ENCODE measurements around the gene GYG2. TPM values are rescaled to one million over a fixed set of nuclear protein-coding genes. Genes with fewer than 3 reads are reported as not detected.
"Not testable (repeated sequence)": the region's sequence is repeated elsewhere in the genome, so short reads cannot be mapped to it uniquely, and the experiment has no call there.

The GYG2 gene
- polyA plus RNA-seq, 3 donors, result 15.2 to 18.1 (median 17.1) TPM

- DNase-seq (ENCODE audit: low read depth in 3 of 3, low spot score in 2 of 3), result no peak
These were observed 70.2 kb downstream of the GYG2 start for GRCh38 chrX:2898846-2899512.

DNA sequence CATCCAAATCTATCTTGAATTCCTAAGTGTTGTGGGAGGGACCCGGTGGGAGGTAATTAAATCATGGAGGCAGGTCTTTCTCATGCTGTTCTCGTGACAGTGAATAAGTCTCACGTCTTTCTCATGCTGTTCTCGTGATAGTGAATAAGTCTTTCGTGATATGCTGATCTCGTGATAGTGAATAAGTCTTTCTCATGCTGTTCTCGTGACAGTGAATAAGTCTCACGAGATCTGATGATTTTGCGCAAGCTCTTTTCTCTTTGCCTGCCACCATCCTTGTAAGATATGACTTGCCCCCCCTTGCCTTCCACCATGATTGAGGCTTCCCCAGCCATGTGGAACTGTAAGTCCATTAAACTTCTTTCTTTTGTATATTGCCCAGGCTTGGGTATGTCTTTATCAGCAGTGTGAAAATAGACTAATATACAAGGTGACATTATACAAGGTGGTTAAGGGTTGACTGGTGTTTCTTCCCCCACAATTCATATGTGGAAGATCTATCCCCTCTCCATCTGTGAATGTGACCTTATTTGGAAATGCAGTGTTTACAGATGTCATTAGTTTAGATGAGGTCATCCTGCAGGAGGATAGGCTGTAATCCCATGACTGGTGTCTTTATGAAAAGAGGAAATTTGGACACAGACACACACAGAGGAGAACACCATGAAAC lies 72.8 kb downstream of the GYG2 start:
- DNase-seq (ENCODE audit: low read depth in 3 of 3, low spot score in 2 of 3), result no peak

- no peak for DNase-seq (ENCODE audit: low read depth in 3 of 3, low spot score in 2 of 3)
These were observed 74.1 kb downstream of the GYG2 start for GRCh38 chrX:2902841-2903240.

GRCh38 chrX:2903366-2903765 lies 74.6 kb downstream of the GYG2 start:
- no peak for DNase-seq (ENCODE audit: low read depth in 3 of 3, low spot score in 2 of 3)

- no peak for DNase-seq (ENCODE audit: low read depth in 3 of 3, low spot score in 2 of 3)
These were observed 78.6 kb downstream of the GYG2 start for GRCh38 chrX:2907295-2907694.

GRCh38 chrX:2908125-2908685 lies 79.5 kb downstream of the GYG2 start:
- no peak for DNase-seq (ENCODE audit: low read depth in 3 of 3, low spot score in 2 of 3)

DNA sequence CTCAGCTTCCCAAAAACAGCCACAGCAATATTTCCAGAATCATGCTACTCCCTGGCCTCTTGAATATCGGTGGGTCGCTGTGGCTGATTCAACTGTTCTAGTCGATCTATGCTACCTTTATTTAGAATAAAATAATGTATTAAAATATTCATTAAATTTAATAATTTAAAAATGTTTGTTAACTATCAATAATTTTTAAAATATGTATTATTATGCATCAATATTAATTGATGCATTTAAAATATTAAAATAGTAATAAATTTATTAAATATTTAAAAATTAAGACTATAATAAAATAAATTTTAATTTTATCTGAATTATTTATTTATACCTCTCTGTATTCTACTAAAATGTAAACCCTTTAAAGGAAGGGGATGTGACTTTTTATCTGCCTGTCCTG lies 81.4 kb downstream of the GYG2 start:
- no peak for DNase-seq (ENCODE audit: low read depth in 3 of 3, low spot score in 2 of 3)

- DNase-seq (ENCODE audit: low read depth in 3 of 3, low spot score in 2 of 3), result no peak
These were observed 84.4 kb downstream of the GYG2 start for GRCh38 chrX:2913118-2913517.

DNA sequence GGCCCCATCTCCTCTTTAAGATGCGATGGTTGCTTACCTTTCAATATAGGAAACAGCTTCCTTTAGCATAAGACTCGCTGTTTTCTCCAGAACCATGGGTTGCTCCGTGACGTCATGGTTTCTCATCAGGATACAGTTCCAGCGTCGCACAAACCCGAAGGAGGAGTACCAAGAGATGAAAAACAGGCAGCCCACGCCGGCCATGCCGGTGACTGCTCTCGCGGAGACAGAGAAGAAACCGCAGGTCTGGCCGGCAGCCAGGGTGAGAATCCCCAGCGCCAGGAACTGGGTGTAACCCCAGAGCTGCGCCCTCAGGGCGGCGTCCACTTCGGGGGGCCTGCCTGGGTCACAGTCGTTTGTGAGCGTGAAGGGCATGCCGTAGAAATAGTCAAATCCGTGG lies 89.0 kb downstream of the GYG2 start:
- no peak for DNase-seq (ENCODE audit: low read depth in 3 of 3, low spot score in 2 of 3)

DNA sequence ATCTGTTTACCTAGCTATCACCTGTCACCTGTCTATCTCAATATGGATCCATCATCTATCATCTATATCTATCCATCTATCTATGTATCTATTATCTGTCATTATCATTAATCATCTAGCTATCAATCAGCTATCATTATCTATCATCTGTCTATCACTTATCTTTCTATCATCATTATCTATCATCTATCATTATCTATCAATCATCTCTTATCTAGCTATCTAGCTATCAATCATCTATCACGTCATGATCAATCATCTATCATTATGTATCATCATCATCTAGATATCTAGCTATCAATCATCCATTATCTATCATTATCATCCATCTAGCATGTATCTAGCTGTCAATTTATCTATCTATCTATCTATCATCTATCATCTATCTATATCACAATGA lies 92.5 kb downstream of the GYG2 start:
- no peak for DNase-seq (ENCODE audit: low read depth in 3 of 3, low spot score in 2 of 3)

GRCh38 chrX:2921750-2922149 lies 93.0 kb downstream of the GYG2 start:
- DNase-seq (ENCODE audit: low read depth in 3 of 3, low spot score in 2 of 3), result no peak

GRCh38 chrX:2924151-2924550 lies 95.4 kb downstream of the GYG2 start:
- DNase-seq (ENCODE audit: low read depth in 3 of 3, low spot score in 2 of 3), result no peak

- DNase-seq (ENCODE audit: low read depth in 3 of 3, low spot score in 2 of 3), result not testable (repeated sequence)
These were observed 97.5 kb downstream of the GYG2 start for GRCh38 chrX:2926255-2926654.

DNA sequence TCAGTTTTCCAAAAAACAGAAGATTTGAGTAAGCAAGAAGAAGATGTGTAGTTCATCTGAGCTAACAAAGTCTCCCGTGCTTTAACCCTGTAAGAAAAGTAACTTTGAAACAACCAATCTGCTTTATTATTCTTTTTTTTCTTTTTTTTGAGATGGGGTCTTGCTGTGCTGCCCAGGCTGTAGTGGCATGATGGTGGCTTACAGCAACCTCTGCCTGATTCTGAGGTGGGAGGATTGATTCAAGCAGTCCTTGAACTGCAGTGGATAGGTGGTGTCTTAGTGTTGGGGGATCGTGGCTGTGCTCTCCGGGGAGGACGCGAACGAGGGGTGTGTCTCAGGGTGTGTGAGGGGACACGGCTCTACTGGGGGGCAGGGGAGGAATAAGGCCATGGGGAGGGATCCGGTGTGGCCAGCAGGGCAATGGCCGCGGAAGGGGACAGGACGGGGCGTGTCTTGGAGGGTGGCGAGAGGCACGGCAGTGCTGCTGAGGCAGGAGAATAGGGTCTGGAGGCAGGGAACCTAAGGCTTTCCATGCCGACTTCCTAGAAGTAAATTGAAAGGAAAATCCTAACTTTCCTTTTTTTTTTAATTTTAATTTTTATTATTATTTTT lies 98.0 kb downstream of the GYG2 start:
- DNase-seq (ENCODE audit: low read depth in 3 of 3, low spot score in 2 of 3), result no peak

DNA sequence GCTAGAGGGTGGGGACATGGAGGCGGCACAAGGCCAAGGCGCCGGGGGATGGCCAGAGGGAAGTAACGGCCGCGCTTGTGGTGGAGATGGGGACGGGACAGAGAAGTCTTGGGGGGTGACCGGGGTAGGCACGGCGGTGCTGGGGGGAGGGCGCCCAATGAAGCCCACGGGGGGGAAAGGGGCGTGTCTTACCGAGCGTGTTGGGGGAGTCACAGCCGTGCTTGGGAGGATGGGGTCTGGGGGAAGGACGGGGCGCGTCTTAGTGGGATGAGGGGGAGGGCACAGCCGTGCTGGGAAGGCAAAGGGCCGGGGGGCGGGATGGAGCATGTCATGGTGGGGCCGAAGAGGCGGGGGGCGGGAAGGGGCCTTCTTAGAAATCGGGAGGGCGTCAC lies 99.5 kb downstream of the GYG2 start:
- DNase-seq (ENCODE audit: low read depth in 3 of 3, low spot score in 2 of 3), result peak in 1 of 3 donors; percentile 55

DNA sequence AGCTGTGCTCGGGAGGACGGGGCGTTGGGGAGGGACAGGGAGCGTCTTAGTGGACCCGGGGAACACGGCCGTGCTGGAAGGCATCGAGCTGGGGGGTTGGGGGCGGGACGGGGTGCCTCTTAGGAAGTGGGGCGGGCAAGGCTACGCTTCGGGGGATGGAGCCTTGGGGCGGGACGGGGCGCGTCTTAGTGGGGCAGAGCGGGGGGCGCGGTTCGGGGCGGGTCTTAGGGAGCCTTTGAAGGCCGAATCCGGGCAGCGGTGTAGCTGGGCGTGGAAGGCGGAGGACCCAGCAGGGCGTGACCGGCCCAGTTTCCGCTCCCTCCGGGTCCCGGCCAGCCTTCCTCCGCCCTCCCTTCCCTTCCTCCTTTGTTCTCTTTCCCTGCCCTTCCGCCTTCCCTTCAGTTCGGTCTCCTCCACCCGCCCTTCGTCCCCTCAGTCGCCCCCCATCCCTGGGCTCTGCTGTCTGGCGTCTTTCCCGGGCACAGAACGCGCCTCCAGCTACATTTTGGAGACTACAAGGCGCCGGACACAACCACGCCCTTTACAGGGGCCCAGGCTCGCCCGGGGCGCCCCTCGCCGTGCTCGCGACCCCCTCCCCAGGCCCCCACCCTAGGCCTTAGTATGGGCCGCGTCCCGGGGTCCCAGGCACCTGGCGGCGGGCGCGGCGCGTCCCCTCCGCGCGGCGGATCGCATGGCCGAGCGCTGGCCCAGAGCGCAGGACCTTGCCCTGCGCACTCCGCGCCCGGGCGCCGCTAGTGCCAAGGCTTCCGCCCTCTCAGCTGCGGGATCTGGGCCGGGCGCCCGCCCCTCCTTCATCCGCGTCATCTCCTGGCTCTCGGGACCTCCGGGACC lies 100.1 kb downstream of the GYG2 start, which contains the start of gene ARSD:
ARSD (minus strand) TSS at position 757 of the 852 bp plus-strand sequence; CDS start at position 693, 64 bp downstream.
- peak; percentile 61 to 76 (median 66) for DNase-seq (ENCODE audit: low read depth in 3 of 3, low spot score in 2 of 3)

- DNase-seq (ENCODE audit: low read depth in 3 of 3, low spot score in 2 of 3), result no peak
These were observed 102.4 kb downstream of the GYG2 start for GRCh38 chrX:2931155-2931554.

GRCh38 chrX:2931612-2932011 lies 102.9 kb downstream of the GYG2 start:
- DNase-seq (ENCODE audit: low read depth in 3 of 3, low spot score in 2 of 3), result no peak

Data from right renal cortex interstitium (tissue), 3 donors.